Activated CD4-positive, alpha-beta T cell treated with anti-CD3 and anti-CD28 coated beads, Interleukin-2, amount 50 U/mL, for 16 hours (primary cell): Measurements from ENCODE around the gene EIF4E.
"Not testable (repeated sequence)": the region's sequence is repeated elsewhere in the genome, so short reads cannot be mapped to it uniquely, and the experiment has no call there.

Experiments used
- DNase-seq: peaks from one replicate; pipeline ENCODE4 v3.0.0-alpha.2; 2020

EIF4E gene

GRCh38 chr4:98872120-98872906, 56.6 kb downstream of the EIF4E start:
- DNase-seq = not testable (repeated sequence)

- DNase-seq = no peak
These were observed 61.3 kb downstream of the EIF4E start for GRCh38 chr4:98867648-98868047.

GRCh38 chr4:98865059-98865458, 63.9 kb downstream of the EIF4E start:
- DNase-seq = no peak

GRCh38 chr4:98864560-98864959, 64.4 kb downstream of the EIF4E start:
- DNase-seq = peak; percentile 84

- no peak for DNase-seq
These were observed 66.6 kb downstream of the EIF4E start for GRCh38 chr4:98862371-98862770.

GRCh38 chr4:98861100-98861884, 67.6 kb downstream of the EIF4E start:
- DNase-seq = no peak

GRCh38 chr4:98851806-98852205, 77.1 kb downstream of the EIF4E start:
- DNase-seq = no peak

GRCh38 chr4:98850937-98851336, 78.0 kb downstream of the EIF4E start:
- DNase-seq = no peak

- DNase-seq = no peak
These were observed 80.5 kb downstream of the EIF4E start for GRCh38 chr4:98848448-98848847.

- DNase-seq = no peak
These were observed 83.0 kb downstream of the EIF4E start for GRCh38 chr4:98845960-98846359.

GRCh38 chr4:98842917-98843316, 86.0 kb downstream of the EIF4E start:
- DNase-seq = not testable (repeated sequence)

GRCh38 chr4:98838977-98839618, 89.8 kb downstream of the EIF4E start:
- no peak for DNase-seq

GRCh38 chr4:98838531-98838930, 90.4 kb downstream of the EIF4E start:
- no peak for DNase-seq

GRCh38 chr4:98833384-98833783, 95.5 kb downstream of the EIF4E start:
- no peak for DNase-seq

GRCh38 chr4:98831036-98831435, 97.9 kb downstream of the EIF4E start:
- DNase-seq = not testable (repeated sequence)
